Measurements from ENCODE around the gene DERA.

DERA gene

DNA sequence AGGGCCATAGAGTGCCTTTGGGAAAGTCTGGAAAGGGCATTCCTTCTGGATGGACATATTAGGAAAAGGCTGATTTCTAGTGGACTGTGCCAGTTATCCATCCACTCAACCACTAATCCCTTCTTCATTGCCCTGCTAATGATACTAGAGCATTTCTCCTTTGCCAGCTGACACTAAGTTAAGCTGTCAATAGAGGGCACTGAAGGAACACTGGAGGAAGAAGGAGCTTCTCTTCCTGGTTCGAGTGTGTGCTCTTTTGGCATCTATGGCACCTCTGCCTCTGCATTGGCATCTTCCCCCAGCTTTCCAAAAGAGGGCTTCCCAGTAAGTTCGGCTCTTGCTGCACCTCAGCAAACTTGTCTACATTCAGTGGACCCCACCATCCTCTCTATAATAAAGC lies 165.4 kb downstream of the DERA start:
- no peaks in the 10 kb centered on the region for H3K79me2 ChIP-seq (ENCODE audit: low read length)
- peak; percentile 58 for DNase-seq
- H2AFZ ChIP-seq (ENCODE audit: low read length), result no peak overlapping the region
- H3K36me3 ChIP-seq (replicated peaks; ENCODE audit: insufficient read depth, low read length), result no peaks in the 10 kb centered on the region
- H3K4me2 ChIP-seq (ENCODE audit: low read depth, low read length), result no peak overlapping the region
- H3K27me3 ChIP-seq (replicated peaks; ENCODE audit: insufficient read depth, low read length), result no peaks in the 10 kb centered on the region
- no peaks in the 10 kb centered on the region for H4K20me1 ChIP-seq (ENCODE audit: insufficient read depth, low read length)
- H3K4me3 ChIP-seq (ENCODE audit: low read length), result no peak overlapping the region
- H3K9me2 ChIP-seq (replicated peaks; ENCODE audit: insufficient read depth, low read length), result no peaks in the 10 kb centered on the region
- no peaks in the 10 kb centered on the region for H3K4me1 ChIP-seq (ENCODE audit: low read length)
- H3K9ac ChIP-seq (ENCODE audit: low read length), result no peak overlapping the region
- TF ChIP-seq EZH2 (optimal IDR thresholded peaks at IDR 0.05; ENCODE audit: low read depth, low read length), result no peak
- no peak for TF ChIP-seq EZH2phosphoT487 (IDR thresholded peaks at IDR 0.05; ENCODE audit: low read length)
- TF ChIP-seq, protein P1, sequence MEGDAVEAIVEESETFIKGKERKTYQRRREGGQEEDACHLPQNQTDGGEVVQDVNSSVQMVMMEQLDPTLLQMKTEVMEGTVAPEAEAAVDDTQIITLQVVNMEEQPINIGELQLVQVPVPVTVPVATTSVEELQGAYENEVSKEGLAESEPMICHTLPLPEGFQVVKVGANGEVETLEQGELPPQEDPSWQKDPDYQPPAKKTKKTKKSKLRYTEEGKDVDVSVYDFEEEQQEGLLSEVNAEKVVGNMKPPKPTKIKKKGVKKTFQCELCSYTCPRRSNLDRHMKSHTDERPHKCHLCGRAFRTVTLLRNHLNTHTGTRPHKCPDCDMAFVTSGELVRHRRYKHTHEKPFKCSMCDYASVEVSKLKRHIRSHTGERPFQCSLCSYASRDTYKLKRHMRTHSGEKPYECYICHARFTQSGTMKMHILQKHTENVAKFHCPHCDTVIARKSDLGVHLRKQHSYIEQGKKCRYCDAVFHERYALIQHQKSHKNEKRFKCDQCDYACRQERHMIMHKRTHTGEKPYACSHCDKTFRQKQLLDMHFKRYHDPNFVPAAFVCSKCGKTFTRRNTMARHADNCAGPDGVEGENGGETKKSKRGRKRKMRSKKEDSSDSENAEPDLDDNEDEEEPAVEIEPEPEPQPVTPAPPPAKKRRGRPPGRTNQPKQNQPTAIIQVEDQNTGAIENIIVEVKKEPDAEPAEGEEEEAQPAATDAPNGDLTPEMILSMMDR (IDR thresholded peaks at IDR 0.05; ENCODE audit: low read length), result peak; percentile 59
- no peak overlapping the region for H3K27ac ChIP-seq (ENCODE audit: low read length)
- no peaks in the 10 kb centered on the region for H3F3A ChIP-seq (ENCODE audit: insufficient read depth, low read length)
- H3K9me3 ChIP-seq (replicated peaks; ENCODE audit: insufficient read depth, low read length), result no peaks in the 10 kb centered on the region

DNA sequence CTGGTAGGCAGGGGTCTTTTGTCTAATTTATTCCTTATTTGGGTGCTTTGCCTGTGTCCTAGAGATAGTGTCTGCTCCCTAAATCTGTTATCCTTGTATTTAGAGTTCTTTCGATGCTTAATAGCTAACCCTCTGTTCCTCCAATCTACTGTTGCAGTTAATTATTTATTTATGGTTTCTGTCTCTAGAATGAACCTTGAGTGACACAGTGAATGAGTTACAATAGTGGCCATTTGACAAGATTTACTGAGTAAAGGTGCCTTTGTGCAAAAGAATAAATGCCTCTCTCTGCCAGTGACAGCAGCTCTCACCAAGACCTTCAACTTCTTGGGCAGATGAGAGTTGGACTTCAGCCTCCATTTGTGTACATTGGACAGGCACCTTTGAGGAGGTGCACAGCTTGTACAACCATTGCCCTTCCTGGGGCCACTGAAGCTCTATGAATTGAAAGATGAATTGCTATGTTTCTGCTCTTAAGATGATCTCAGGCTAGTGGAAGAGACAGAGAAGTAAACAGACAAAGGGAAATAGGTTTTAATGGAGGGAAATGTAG lies 165.9 kb downstream of the DERA start:
- no peaks in the 10 kb centered on the region for H3K9me3 ChIP-seq (replicated peaks; ENCODE audit: insufficient read depth, low read length)
- H3K4me2 ChIP-seq (ENCODE audit: low read depth, low read length), result no peak overlapping the region

DNA sequence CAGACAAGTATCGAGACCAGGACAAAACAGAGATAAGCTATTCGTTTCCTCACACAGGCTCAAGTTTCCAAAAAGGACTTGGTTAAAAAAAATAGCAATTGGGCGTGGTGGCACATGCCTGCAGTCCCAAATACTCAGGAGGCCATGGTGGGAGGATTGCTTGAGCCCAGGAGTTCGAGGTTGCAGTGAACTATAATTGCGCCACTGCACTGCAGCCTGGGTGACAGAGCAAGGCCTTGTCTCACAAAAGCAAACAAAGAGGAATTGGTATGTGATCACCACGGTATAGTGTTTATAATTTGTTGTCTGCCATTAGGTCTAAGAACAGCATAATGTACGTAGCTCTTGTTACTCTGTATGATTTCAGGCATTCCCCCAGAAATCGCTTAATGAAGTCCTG lies 175.3 kb downstream of the DERA start:
- H3F3A ChIP-seq (ENCODE audit: insufficient read depth, low read length), result no peaks in the 10 kb centered on the region
- no peaks in the 10 kb centered on the region for H3K27me3 ChIP-seq (replicated peaks; ENCODE audit: insufficient read depth, low read length)
- no peaks in the 10 kb centered on the region for H3K79me2 ChIP-seq (ENCODE audit: low read length)
- no peaks in the 10 kb centered on the region for H3K9me3 ChIP-seq (replicated peaks; ENCODE audit: insufficient read depth, low read length)
- TF ChIP-seq EZH2 (optimal IDR thresholded peaks at IDR 0.05; ENCODE audit: low read depth, low read length), result no peak
- TF ChIP-seq, protein P1 (IDR thresholded peaks at IDR 0.05; ENCODE audit: low read length), result no peak
- TF ChIP-seq EZH2phosphoT487 (IDR thresholded peaks at IDR 0.05; ENCODE audit: low read length), result no peak
- no peaks in the 10 kb centered on the region for H3K36me3 ChIP-seq (replicated peaks; ENCODE audit: insufficient read depth, low read length)
- H3K4me1 ChIP-seq (ENCODE audit: low read length), result no peaks in the 10 kb centered on the region
- no peak for DNase-seq
- no peaks in the 10 kb centered on the region for H3K9me2 ChIP-seq (replicated peaks; ENCODE audit: insufficient read depth, low read length)
- H4K20me1 ChIP-seq (ENCODE audit: insufficient read depth, low read length), result no peaks in the 10 kb centered on the region
- no peak overlapping the region for H3K27ac ChIP-seq (ENCODE audit: low read length)
- H2AFZ ChIP-seq (ENCODE audit: low read length), result no peak overlapping the region
- H3K9ac ChIP-seq (ENCODE audit: low read length), result no peak overlapping the region
- H3K4me3 ChIP-seq (ENCODE audit: low read length), result no peak overlapping the region
- H3K4me2 ChIP-seq (ENCODE audit: low read depth, low read length), result no peak overlapping the region

More for the DNA sequence above, 165.9 kb downstream of the DERA start:
- H4K20me1 ChIP-seq (ENCODE audit: insufficient read depth, low read length), result no peaks in the 10 kb centered on the region
- no peak overlapping the region for H3K27ac ChIP-seq (ENCODE audit: low read length)
- no peak overlapping the region for H3K4me3 ChIP-seq (ENCODE audit: low read length)
- no peaks in the 10 kb centered on the region for H3K79me2 ChIP-seq (ENCODE audit: low read length)
- no peaks in the 10 kb centered on the region for H3K4me1 ChIP-seq (ENCODE audit: low read length)
- DNase-seq, result no peak
- no peak overlapping the region for H3K9ac ChIP-seq (ENCODE audit: low read length)
- no peak overlapping the region for H2AFZ ChIP-seq (ENCODE audit: low read length)
- no peak for TF ChIP-seq EZH2phosphoT487 (IDR thresholded peaks at IDR 0.05; ENCODE audit: low read length)
- TF ChIP-seq EZH2 (optimal IDR thresholded peaks at IDR 0.05; ENCODE audit: low read depth, low read length), result no peak
- TF ChIP-seq, protein P1 (IDR thresholded peaks at IDR 0.05; ENCODE audit: low read length), result no peak
- H3K27me3 ChIP-seq (replicated peaks; ENCODE audit: insufficient read depth, low read length), result no peaks in the 10 kb centered on the region
- no peaks in the 10 kb centered on the region for H3K9me2 ChIP-seq (replicated peaks; ENCODE audit: insufficient read depth, low read length)
- H3K36me3 ChIP-seq (replicated peaks; ENCODE audit: insufficient read depth, low read length), result no peaks in the 10 kb centered on the region
- no peaks in the 10 kb centered on the region for H3F3A ChIP-seq (ENCODE audit: insufficient read depth, low read length)

All from MM.1S (cell line).